Lower leg skin (tissue), 4 donors: ENCODE results near the gene OR4K15. TPM values are rescaled to one million over a fixed set of nuclear protein-coding genes. Genes with fewer than 3 reads are reported as not detected.
"Not testable (repeated sequence)": the region's sequence is repeated elsewhere in the genome, so short reads cannot be mapped to it uniquely, and the experiment has no call there.

ENCODE experiments used
- DNase-seq, 2 donors: peaks; one replicate each; pipeline ENCODE4 v3.0.0-alpha.2; 2019; ENCODE audit warnings: low spot score in 2 of 2
- H3K4me3 ChIP-seq: fragments of 200-600 bp; sonication (generic); 2 replicates; pipeline ENCODE4 v1.5.1; 2017; ENCODE audit warnings: mild to moderate bottlenecking, low read depth; ENCODE audit not compliant: poor library complexity, severe bottlenecking
- CTCF ChIP-seq, 3 donors: fragments of 450-650 bp; IDR thresholded peaks; one replicate each; pipeline ENCODE4 v1.5.1; 2016; ENCODE audit warnings: antibody characterized with exemption in 3 of 3, mild to moderate bottlenecking in 3 of 3, moderate library complexity in 2 of 3
- POLR2A ChIP-seq, 2 donors: fragments of 450-650 bp; IDR thresholded peaks; one replicate each; pipeline ENCODE4 v1.6.1; 2016 to 2017; ENCODE audit warnings: antibody characterized with exemption in 2 of 2, mild to moderate bottlenecking in 1 of 2, moderate library complexity in 1 of 2
- WGBS, 2 donors: methylation state at CpG; one replicate each; pipeline ENCODE4 v1.1.5; 2018; 5-methylcytosine and 5-hydroxymethylcytosine counted together
- intact Hi-C: fragments of 100-400 bp; cut with DNase I; formaldehyde crosslinking; loops from one replicate; pipeline ENCODE4 v1.15.0; 2023; ENCODE audit warnings: low total_unique reads
- total RNA-seq, 4 donors: library from RNA; depleted of rRNA; stranded (reverse); fragments of >200 nt; gene quantifications; one replicate each; pipeline ENCODE4 v1.1.0, GENCODE V29; 2016

Gene OR4K15
- not detected for total RNA-seq

- TF ChIP-seq CTCF (IDR thresholded peaks at IDR 0.05) (no peak), POLR2A (IDR thresholded peaks at IDR 0.05) (no peak)
- WGBS, 2 donors = 93 to 99% methylated on average over 3 of the region's 3 CpGs
- no peak within 1 kb of the TSS for H3K4me3 ChIP-seq
- intact Hi-C loops = no loop called here
- DNase-seq = no peak
Measured at GRCh38 chr14:19975291-19975690, at the start of gene OR4K15. OR4K15 (plus strand) TSS chr14:19975591; CDS start chr14:19975591, 0 bp downstream.

GRCh38 chr14:19930617-19931016, 44.8 kb upstream of the OR4K15 start, which contains the start of gene OR4K1:
OR4K1 (plus strand) TSS chr14:19930917; CDS start chr14:19935667, 4,750 bp downstream.
- DNase-seq = no peak
- intact Hi-C loops = no loop called here
- TF ChIP-seq POLR2A (IDR thresholded peaks at IDR 0.05) (no peak), CTCF (IDR thresholded peaks at IDR 0.05) (no peak)
- H3K4me3 ChIP-seq = no peak within 1 kb of the TSS
- WGBS, 2 donors = 62 to 63% methylated on average over 3 of the region's 3 CpGs

- TF ChIP-seq POLR2A (IDR thresholded peaks at IDR 0.05) = no peak
- TF ChIP-seq CTCF (IDR thresholded peaks at IDR 0.05) = no peak
- 81 to 91% methylated on average over 1 of the region's 1 CpG for WGBS, 2 donors
- no peak overlapping the region for H3K4me3 ChIP-seq
- DNase-seq = no peak
- intact Hi-C loops = no loop called here
Measured at GRCh38 chr14:19941668-19942067, 33.7 kb upstream of the OR4K15 start.

- WGBS, 2 donors = 79 to 85% methylated on average over 3 of the region's 3 CpGs
- no peak for DNase-seq
- intact Hi-C loops = no loop called here
- TF ChIP-seq POLR2A (IDR thresholded peaks at IDR 0.05) = no peak
- H3K4me3 ChIP-seq = no peak overlapping the region
Measured at GRCh38 chr14:19947413-19948090, 27.8 kb upstream of the OR4K15 start.

- intact Hi-C loops = no loop called here
Measured at GRCh38 chr14:19949218-19949617, 26.2 kb upstream of the OR4K15 start.

GRCh38 chr14:19969735-19970134, 5.7 kb upstream of the OR4K15 start:
- DNase-seq, H3K4me3 ChIP-seq, intact Hi-C loops: not testable (repeated sequence)
- WGBS, 2 donors = 47 to 64% methylated on average over 2 of the region's 2 CpGs

More at GRCh38 chr14:19949218-19949617, 26.2 kb upstream of the OR4K15 start:
- no peak for DNase-seq
- no peak overlapping the region for H3K4me3 ChIP-seq
- WGBS, 2 donors = 50 to 69% methylated on average over 2 of the region's 2 CpGs
- TF ChIP-seq CTCF (IDR thresholded peaks at IDR 0.05) = no peak
- TF ChIP-seq POLR2A (IDR thresholded peaks at IDR 0.05) = no peak

GRCh38 chr14:19974844-19975243, 547 bp upstream of the OR4K15 start:
- intact Hi-C loops = no loop called here
- no peak overlapping the region for H3K4me3 ChIP-seq
- WGBS, 2 donors = 67 to 77% methylated on average over 1 of the region's 1 CpG
- TF ChIP-seq CTCF (IDR thresholded peaks at IDR 0.05) (no peak), POLR2A (IDR thresholded peaks at IDR 0.05) (no peak)
- DNase-seq = no peak
